ENCODE results near the gene MYH15. TPM values are rescaled to one million over a fixed set of nuclear protein-coding genes. Genes with fewer than 3 reads are reported as not detected.

The MYH15 gene
- total RNA-seq, 1 donor from 2014 or later: 0.23 TPM

DNA sequence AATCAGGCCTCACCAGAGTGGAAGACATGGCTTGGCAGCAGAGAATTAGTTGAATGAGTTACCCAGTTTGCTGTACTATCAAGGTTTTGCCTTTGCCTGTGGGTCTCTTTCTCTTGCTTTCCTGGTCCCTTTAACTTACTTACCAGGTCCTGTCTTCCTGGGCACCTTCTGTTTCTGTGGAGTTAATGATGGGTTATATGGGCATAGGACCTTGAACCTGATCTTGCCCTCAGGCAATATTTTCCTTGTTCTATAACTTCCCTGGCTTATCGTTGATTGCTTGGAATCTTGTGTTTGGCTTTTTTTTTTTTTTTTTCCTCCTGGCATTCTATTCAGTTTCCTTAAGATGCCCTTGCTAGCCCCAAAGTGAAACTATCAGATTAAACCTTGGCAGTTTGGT, 107.2 kb downstream of the MYH15 start:
- H3K4me1 Mint-ChIP-seq (ENCODE audit: unreplicated experiment): peaks cover 16% of the 10 kb centered on the region
- H3K27ac Mint-ChIP-seq (ENCODE audit: unreplicated experiment): no peak overlapping the region
- no peaks in the 10 kb centered on the region for H3K36me3 Mint-ChIP-seq (ENCODE audit: low read depth, unreplicated experiment)
- no peak for DNase-seq (ENCODE audit: low spot score)
- TF ChIP-seq, protein P1, sequence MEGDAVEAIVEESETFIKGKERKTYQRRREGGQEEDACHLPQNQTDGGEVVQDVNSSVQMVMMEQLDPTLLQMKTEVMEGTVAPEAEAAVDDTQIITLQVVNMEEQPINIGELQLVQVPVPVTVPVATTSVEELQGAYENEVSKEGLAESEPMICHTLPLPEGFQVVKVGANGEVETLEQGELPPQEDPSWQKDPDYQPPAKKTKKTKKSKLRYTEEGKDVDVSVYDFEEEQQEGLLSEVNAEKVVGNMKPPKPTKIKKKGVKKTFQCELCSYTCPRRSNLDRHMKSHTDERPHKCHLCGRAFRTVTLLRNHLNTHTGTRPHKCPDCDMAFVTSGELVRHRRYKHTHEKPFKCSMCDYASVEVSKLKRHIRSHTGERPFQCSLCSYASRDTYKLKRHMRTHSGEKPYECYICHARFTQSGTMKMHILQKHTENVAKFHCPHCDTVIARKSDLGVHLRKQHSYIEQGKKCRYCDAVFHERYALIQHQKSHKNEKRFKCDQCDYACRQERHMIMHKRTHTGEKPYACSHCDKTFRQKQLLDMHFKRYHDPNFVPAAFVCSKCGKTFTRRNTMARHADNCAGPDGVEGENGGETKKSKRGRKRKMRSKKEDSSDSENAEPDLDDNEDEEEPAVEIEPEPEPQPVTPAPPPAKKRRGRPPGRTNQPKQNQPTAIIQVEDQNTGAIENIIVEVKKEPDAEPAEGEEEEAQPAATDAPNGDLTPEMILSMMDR (IDR thresholded peaks at IDR 0.05; ENCODE audit: unreplicated experiment): no peak
- H3K4me3 Mint-ChIP-seq (ENCODE audit: unreplicated experiment): no peak overlapping the region
- no peaks in the 10 kb centered on the region for H3K27me3 Mint-ChIP-seq (ENCODE audit: unreplicated experiment)
- no peaks in the 10 kb centered on the region for H3K9me3 Mint-ChIP-seq (ENCODE audit: unreplicated experiment)

DNA sequence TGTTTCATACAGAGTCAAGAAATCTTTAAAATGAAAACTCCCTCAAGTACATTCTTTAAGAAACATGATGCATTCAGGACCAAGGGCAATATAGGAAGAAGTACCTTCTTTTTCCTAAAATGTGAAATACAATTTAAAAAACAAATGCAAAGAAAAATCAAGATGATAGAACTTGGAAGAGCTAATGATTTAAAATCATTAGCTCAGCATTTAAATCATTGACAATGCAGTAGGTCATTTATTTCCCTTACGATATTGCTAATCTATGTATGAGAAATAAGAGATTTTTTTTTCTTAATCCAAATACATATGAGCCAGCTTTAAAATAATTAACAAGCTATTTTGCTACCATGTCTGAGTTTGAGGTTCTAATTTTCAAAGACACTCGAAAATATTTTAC, 108.6 kb downstream of the MYH15 start:
- Mint-ChIP-seq H3K9me3 (ENCODE audit: unreplicated experiment) (no peaks in the 10 kb centered on the region), H3K4me3 (ENCODE audit: unreplicated experiment) (no peak overlapping the region), H3K27ac (ENCODE audit: unreplicated experiment) (no peak overlapping the region), H3K4me1 (ENCODE audit: unreplicated experiment) (peaks cover 2% of the 10 kb centered on the region), H3K27me3 (ENCODE audit: unreplicated experiment) (no peaks in the 10 kb centered on the region), H3K36me3 (ENCODE audit: low read depth, unreplicated experiment) (no peaks in the 10 kb centered on the region)
- no peak for DNase-seq (ENCODE audit: low spot score)
- TF ChIP-seq, protein P1 (IDR thresholded peaks at IDR 0.05; ENCODE audit: unreplicated experiment): no peak

DNA sequence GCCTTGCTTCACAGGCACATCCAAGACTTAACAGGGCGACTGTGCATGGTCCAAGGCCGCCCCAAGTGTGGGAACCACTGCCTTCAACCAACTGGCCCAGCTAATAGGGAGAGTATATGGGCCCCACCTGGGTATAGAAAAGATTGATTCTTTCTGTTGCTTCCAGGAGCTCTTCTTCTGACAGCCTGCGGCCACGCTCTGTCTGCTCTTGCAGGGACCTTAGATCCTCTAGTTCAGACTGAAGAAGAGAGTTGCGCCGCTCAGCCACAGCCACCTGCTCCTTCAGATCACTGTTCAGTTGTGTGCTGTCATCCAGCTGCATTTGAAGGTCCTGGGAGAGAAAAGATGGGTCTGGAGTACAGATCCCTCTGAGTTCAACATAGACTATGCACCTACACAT, 111.9 kb downstream of the MYH15 start:
- TF ChIP-seq, protein P1 (IDR thresholded peaks at IDR 0.05; ENCODE audit: unreplicated experiment): no peak
- no peak overlapping the region for H3K27ac Mint-ChIP-seq (ENCODE audit: unreplicated experiment)
- H3K4me1 Mint-ChIP-seq (ENCODE audit: unreplicated experiment): peaks cover 3% of the 10 kb centered on the region
- no peaks in the 10 kb centered on the region for H3K36me3 Mint-ChIP-seq (ENCODE audit: low read depth, unreplicated experiment)
- no peaks in the 10 kb centered on the region for H3K27me3 Mint-ChIP-seq (ENCODE audit: unreplicated experiment)
- no peak overlapping the region for H3K4me3 Mint-ChIP-seq (ENCODE audit: unreplicated experiment)
- H3K9me3 Mint-ChIP-seq (ENCODE audit: unreplicated experiment): no peaks in the 10 kb centered on the region
- DNase-seq (ENCODE audit: low spot score): no peak

DNA sequence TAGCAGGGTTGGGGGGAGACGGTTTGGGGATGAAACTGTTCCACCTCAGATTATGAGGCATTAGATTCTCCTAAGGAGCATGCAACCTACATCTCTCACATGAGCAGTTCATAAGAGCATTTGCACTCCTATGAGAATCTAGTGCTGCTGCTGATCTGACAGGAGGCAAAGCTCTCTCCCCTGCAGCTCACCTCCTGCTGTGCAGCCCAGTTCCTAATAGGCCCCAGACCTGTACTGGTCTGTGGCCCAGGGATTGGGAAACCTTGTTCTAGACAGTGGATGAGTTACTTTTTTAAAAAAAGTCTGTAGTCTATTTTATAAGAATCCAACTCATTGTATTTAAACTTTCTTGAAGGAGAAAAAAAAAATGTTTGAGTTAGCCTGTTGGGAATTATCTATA, 114.1 kb downstream of the MYH15 start:
- TF ChIP-seq, protein P1 (IDR thresholded peaks at IDR 0.05; ENCODE audit: unreplicated experiment): no peak
- H3K27me3 Mint-ChIP-seq (ENCODE audit: unreplicated experiment): no peaks in the 10 kb centered on the region
- H3K4me3 Mint-ChIP-seq (ENCODE audit: unreplicated experiment): no peak overlapping the region
- DNase-seq (ENCODE audit: low spot score): no peak
- no peak overlapping the region for H3K27ac Mint-ChIP-seq (ENCODE audit: unreplicated experiment)
- H3K9me3 Mint-ChIP-seq (ENCODE audit: unreplicated experiment): no peaks in the 10 kb centered on the region
- H3K4me1 Mint-ChIP-seq (ENCODE audit: unreplicated experiment): peaks cover 3% of the 10 kb centered on the region
- no peaks in the 10 kb centered on the region for H3K36me3 Mint-ChIP-seq (ENCODE audit: low read depth, unreplicated experiment)

DNA sequence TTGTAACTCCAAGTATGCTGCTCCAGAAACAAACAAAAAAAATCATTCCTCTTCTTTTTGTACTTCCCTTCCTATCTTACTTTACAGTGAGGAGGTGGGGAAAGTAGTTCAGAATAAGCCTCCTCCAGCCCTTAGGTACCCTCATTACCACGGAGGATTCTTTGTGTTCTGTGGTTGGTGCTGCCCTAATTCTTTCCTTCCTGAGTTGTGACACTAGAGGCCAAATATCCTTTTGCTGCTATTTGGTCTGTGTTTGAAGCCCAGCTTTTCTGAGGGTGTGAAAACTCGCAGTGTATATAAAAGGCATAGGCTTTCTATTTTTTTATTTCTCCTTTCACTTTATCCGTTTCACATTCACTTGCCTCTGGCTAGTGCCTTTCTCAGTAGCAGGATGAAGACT, 115.8 kb downstream of the MYH15 start:
- Mint-ChIP-seq H3K4me1 (ENCODE audit: unreplicated experiment) (peaks cover 3% of the 10 kb centered on the region), H3K36me3 (ENCODE audit: low read depth, unreplicated experiment) (no peaks in the 10 kb centered on the region), H3K4me3 (ENCODE audit: unreplicated experiment) (no peak overlapping the region), H3K27me3 (ENCODE audit: unreplicated experiment) (no peaks in the 10 kb centered on the region), H3K9me3 (ENCODE audit: unreplicated experiment) (no peaks in the 10 kb centered on the region), H3K27ac (ENCODE audit: unreplicated experiment) (no peak overlapping the region)
- DNase-seq (ENCODE audit: low spot score): no peak
- TF ChIP-seq, protein P1 (IDR thresholded peaks at IDR 0.05; ENCODE audit: unreplicated experiment): no peak
